SK-N-SH (cell line): ENCODE data around the gene MUC5B. TPM values are rescaled to one million over a fixed set of nuclear protein-coding genes. Genes with fewer than 3 reads are reported as not detected.

Experiments used
- CTCF ChIA-PET: fragments of 300-600, 350-600 bp; formaldehyde crosslinking; extraction: SDS; loops from one replicate; lab custom pipeline; 2021; lab: Yijun Ruan, JAX
- POLR2A ChIA-PET: fragments of 350-600 bp; sonication (Branson Sonifier 250); formaldehyde crosslinking; extraction: SDS; loops from one replicate; lab custom pipeline; 2020; ENCODE audit warnings: antibody characterized with exemption, inconsistent platforms; lab: Yijun Ruan, JAX
- DNase-seq: peaks from one replicate; pipeline ENCODE4 v3.0.0; 2012
- H2AFZ ChIP-seq: fragments of 200-600 bp; sonication (generic); 2 replicates; pipeline ENCODE4 v1.8.1; 2016; ENCODE audit warnings: antibody characterized with exemption, mild to moderate bottlenecking, low read depth
- H3F3A ChIP-seq: fragments of 200-600 bp; sonication (generic); replicated peaks from 2 replicates; pipeline ENCODE3; 2016; ENCODE audit warnings: antibody characterized with exemption, mild to moderate bottlenecking; ENCODE audit not compliant: insufficient read depth
- H3K27ac ChIP-seq, 2 experiments: fragments of 200-500 bp in 1 of 2; fragments of 200-600 bp in 1 of 2; sonication (Bioruptor generic) in 1 of 2; sonication (generic), shearing (Covaris generic) in 1 of 2; 2 replicates each; pipeline versions ENCODE4 v1.5.1 to v1.6.1; 2014 to 2016; ENCODE audit warnings: low read depth in 2 of 2, inconsistent platforms in 1 of 2, low read length in 1 of 2, mild to moderate bottlenecking in 1 of 2, mixed read lengths in 1 of 2
- H3K27me3 ChIP-seq: fragments of 200-600 bp; sonication (generic), shearing (Covaris generic); 2 replicates; pipeline ENCODE4 v1.6.1; 2016; ENCODE audit warnings: mixed run types; ENCODE audit not compliant: insufficient read depth
- H3K36me3 ChIP-seq, 2 experiments: fragments of 200-500 bp in 1 of 2; fragments of 200-600 bp in 1 of 2; sonication (Bioruptor generic) in 1 of 2; sonication (generic) in 1 of 2; replicated peaks in 1 of 2; 2 replicates each; pipeline versions ENCODE3 to v1.5.1; 2014 to 2016; ENCODE audit warnings: low read length in 1 of 2, mild to moderate bottlenecking in 1 of 2; ENCODE audit not compliant: insufficient read depth in 2 of 2, control insufficient read depth in 1 of 2
- H3K4me1 ChIP-seq, 2 experiments: fragments of 200-500 bp in 1 of 2; fragments of 200-600 bp in 1 of 2; sonication (Bioruptor generic) in 1 of 2; sonication (generic), shearing (Covaris generic) in 1 of 2; 2 replicates each; pipeline versions ENCODE4 v1.5.1 to v1.6.1; 2014 to 2016; ENCODE audit warnings: low read depth in 1 of 2, low read length in 1 of 2, mixed run types in 1 of 2; ENCODE audit not compliant: insufficient read depth in 2 of 2, control insufficient read depth in 1 of 2
- H3K4me2 ChIP-seq: fragments of 200-600 bp; sonication (generic), shearing (Covaris generic); 2 replicates; pipeline ENCODE4 v1.6.1; 2017; ENCODE audit warnings: mixed run types
- H3K4me3 ChIP-seq, 2 experiments: fragments of 200-500 bp in 1 of 2; fragments of 200-600 bp in 1 of 2; sonication (Bioruptor generic) in 1 of 2; sonication (generic), shearing (Covaris generic) in 1 of 2; 2 replicates each; pipeline versions ENCODE4 v1.5.1 to v1.8.1; 2014 to 2016; ENCODE audit warnings: low read depth in 2 of 2, inconsistent platforms in 1 of 2, low read length in 1 of 2, mild to moderate bottlenecking in 1 of 2, mixed read lengths in 1 of 2, moderate library complexity in 1 of 2
- H3K79me2 ChIP-seq: fragments of 200-600 bp; sonication (generic); 2 replicates; pipeline ENCODE4 v1.8.1; 2017; ENCODE audit warnings: mild to moderate bottlenecking; ENCODE audit not compliant: insufficient read depth
- H3K9ac ChIP-seq: fragments of 200-600 bp; sonication (generic); 2 replicates; pipeline ENCODE4 v1.6.1; 2017; ENCODE audit warnings: mixed run types
- H3K9me2 ChIP-seq: fragments of 200-600 bp; sonication (generic); 2 replicates; pipeline ENCODE4 v1.6.1; 2017; ENCODE audit warnings: mixed run types
- H3K9me3 ChIP-seq: fragments of 200-600 bp; sonication (generic); 2 replicates; pipeline ENCODE4 v1.6.1; 2017; ENCODE audit warnings: mixed run types, mild to moderate bottlenecking, moderate library complexity
- H4K20me1 ChIP-seq: fragments of 200-600 bp; sonication (generic); 2 replicates; pipeline ENCODE4 v1.6.1; 2017; ENCODE audit warnings: mild to moderate bottlenecking, mixed run types; ENCODE audit not compliant: insufficient read depth
- CHD2 ChIP-seq: fragments of 150-350 bp; IDR thresholded peaks from 2 replicates; pipeline ENCODE4 v1.6.1; 2018; ENCODE audit warnings: low read length; ENCODE audit not compliant: partially characterized antibody
- EP300 ChIP-seq, 2 experiments: IDR thresholded peaks; 2 replicates each; pipeline versions ENCODE4 v1.4.0 to v1.6.1; 2012; ENCODE audit warnings: borderline replicate concordance in 1 of 2, low read depth in 1 of 2, low read length in 1 of 2
- MAX ChIP-seq: IDR thresholded peaks from 2 replicates; pipeline ENCODE4 v1.4.0; 2012; ENCODE audit warnings: low read depth
- MEF2A ChIP-seq: IDR thresholded peaks from 2 replicates; pipeline ENCODE4 v1.4.0; 2012; ENCODE audit warnings: low read depth, borderline replicate concordance
- MXI1 ChIP-seq: IDR thresholded peaks from 2 replicates; pipeline ENCODE4 v1.6.1; 2012; ENCODE audit warnings: mild to moderate bottlenecking, low read depth, low read length, improper control_type of control experiment
- NRF1 ChIP-seq: IDR thresholded peaks from 2 replicates; pipeline ENCODE4 v1.6.1; 2012; ENCODE audit warnings: low read depth, mild to moderate bottlenecking, low read length
- PBX3 ChIP-seq: IDR thresholded peaks from 2 replicates; pipeline ENCODE4; 2012
- POLR2AphosphoS5 ChIP-seq: IDR thresholded peaks from 2 replicates; pipeline ENCODE4 v1.6.1; 2012; ENCODE audit warnings: low read depth, low read length
- RAD21 ChIP-seq: IDR thresholded peaks from 2 replicates; pipeline ENCODE4 v1.6.1; 2012; ENCODE audit warnings: mild to moderate bottlenecking, low read length
- RCOR1 ChIP-seq: fragments of 150-350 bp; IDR thresholded peaks from 2 replicates; pipeline ENCODE4 v1.6.1; 2017; ENCODE audit warnings: antibody characterized with exemption, low read length
- TAF1 ChIP-seq: IDR thresholded peaks from 2 replicates; pipeline ENCODE4 v1.6.1; 2012; ENCODE audit warnings: low read depth, mild to moderate bottlenecking, low read length, moderate library complexity, borderline replicate concordance
- TEAD4 ChIP-seq: IDR thresholded peaks from 2 replicates; pipeline ENCODE4 v1.4.0; 2012; ENCODE audit warnings: mild to moderate bottlenecking, borderline replicate concordance; ENCODE audit not compliant: insufficient read depth
- USF1 ChIP-seq: IDR thresholded peaks from 2 replicates; pipeline ENCODE4 v1.4.0; 2012; ENCODE audit warnings: low read depth, borderline replicate concordance
- USF2 ChIP-seq: fragments of 150-350 bp; IDR thresholded peaks from 2 replicates; pipeline ENCODE4 v1.6.1; 2017; ENCODE audit warnings: antibody characterized with exemption, low read length, low read depth, borderline replicate concordance
- YY1 ChIP-seq: IDR thresholded peaks from 2 replicates; pipeline ENCODE4 v1.4.0; 2012; ENCODE audit warnings: low read depth, mild to moderate bottlenecking
- WGBS: methylation state at CpG from one replicate; pipeline ENCODE4 v1.1.6; 2017; ENCODE audit warnings: low lambda C conversion rate; 5-methylcytosine and 5-hydroxymethylcytosine counted together
- polyA plus RNA-seq, 3 experiments: library from polyadenylated mRNA; depleted of rRNA; stranded (reverse); fragments of >200 nt; gene quantifications; 2 replicates each; pipeline ENCODE4 v1.2.3, GENCODE V29; 2012

The MUC5B gene
- polyA plus RNA-seq, 1 of the 3 experiments (the other 2 are of a cell fraction) = not detected

- TF ChIP-seq POLR2AphosphoS5 = no peak
- TF ChIP-seq YY1 = no peak
- no peak for TF ChIP-seq RCOR1
- no peak for TF ChIP-seq MEF2A
- TF ChIP-seq EP300 (IDR thresholded peaks at IDR 0.05; ENCODE audit: borderline replicate concordance in 1 of 2, low read depth in 1 of 2, low read length in 1 of 2) = no peak
- TF ChIP-seq MAX = no peak
- TF ChIP-seq RAD21 = no peak
- no peak for TF ChIP-seq MXI1
- no peak for TF ChIP-seq USF2
- TF ChIP-seq TAF1 = no peak
- TF ChIP-seq PBX3 = no peak
- TF ChIP-seq USF1 = no peak
- no peak for TF ChIP-seq CHD2
- TF ChIP-seq TEAD4 = no peak
- TF ChIP-seq NRF1 = no peak
- ChIA-PET CTCF (no interaction called here), POLR2A (no interaction called here)
- Histone ChIP-seq H3K4me1 (no peaks in the 10 kb centered on the region; a peak in 1 of 4 replicates), H2AFZ (no peak overlapping the region), H3F3A (no peaks in the 10 kb centered on the region), H3K9me3 (no peaks in the 10 kb centered on the region), H3K27ac (no peak overlapping the region), H4K20me1 (peaks cover 31% of the 10 kb centered on the region), H3K9ac (no peak overlapping the region), H3K79me2 (peaks cover 54% of the 10 kb centered on the region), H3K4me3 (no peak overlapping the region), H3K4me2 (no peak overlapping the region), H3K27me3 (no peaks in the 10 kb centered on the region), H3K9me2 (no peaks in the 10 kb centered on the region), H3K36me3 (peaks cover 0 to 37% of the 10 kb centered on the region in 2 experiments)
- 98% methylated on average over 9 of the region's 25 CpGs for WGBS
- DNase-seq = no peak
Observed at GRCh38 chr11:1297011-1297575, 74.2 kb downstream of the MUC5B start.
